ENCODE data around the gene MEIS3. TPM values are rescaled to one million over a fixed set of nuclear protein-coding genes. Genes with fewer than 3 reads are reported as not detected.

The MEIS3 gene
- total RNA-seq, 5 donors from 2014 or later (not counting 1 experiment from before 2014, with no cell fraction given): 0.32 to 0.69 (median 0.54) TPM; not detected in 2

GRCh38 chr19:47362321-47362720 lies 57.0 kb downstream of the MEIS3 start:
- Mint-ChIP-seq H3K36me3 (peaks cover 48% of the 10 kb centered on the region), H3K27ac (no peak overlapping the region), H3K9me3 (no peaks in the 10 kb centered on the region), H3K27me3 (no peaks in the 10 kb centered on the region), H3K4me1 (peaks cover 0 to 4% (median 1%) of the 10 kb centered on the region in 3 donors), H3K4me3 (no peak overlapping the region)
- ChIA-PET CTCF (interaction anchor here (0.6 to 0.7 kb wide), 2 partner anchors 432 to 509 kb away, joined by 3 to 10 read pairs; no protein-coding TSS in a partner anchor), POLR2A (no interaction called here)
- Histone ChIP-seq H3K27ac (ENCODE audit: low read length) (no peak overlapping the region), H3K4me3 (ENCODE audit: control insufficient read depth in 1 of 2, extremely low read depth in 1 of 2, low read length in 1 of 2) (no peak overlapping the region), H3K27me3 (replicated peaks in 1 of 2; ENCODE audit: control insufficient read depth in 2 of 2, extremely low read depth in 1 of 2, insufficient read depth in 2 of 2, low read length in 1 of 2) (no peaks in the 10 kb centered on the region), H3K36me3 (ENCODE audit: control insufficient read depth in 2 of 2, extremely low read depth in 1 of 2, insufficient read depth in 1 of 2, low read length in 1 of 2) (peaks cover 20 to 81% of the 10 kb centered on the region in 2 donors), H3K9me3 (no peaks in the 10 kb centered on the region), H3K4me1 (ENCODE audit: control insufficient read depth in 1 of 2, extremely low read depth in 1 of 2, insufficient read depth in 2 of 2, low read length in 2 of 2) (no peaks in the 10 kb centered on the region)
- no peak for ATAC-seq (replicated peaks in 1 of 4)
- no peak for DNase-seq
- 96% methylated on average over 8 of the region's 21 CpGs for whole genome bisulfite sequencing (ENCODE audit: insufficient coverage)

GRCh38 chr19:47358936-47359335 lies 60.4 kb downstream of the MEIS3 start:
- no peak overlapping the region for H3K4me3 Mint-ChIP-seq
- H3K9me3 Mint-ChIP-seq: no peaks in the 10 kb centered on the region
- WGBS (ENCODE audit: insufficient coverage): 93% methylated on average over 4 of the region's 6 CpGs
- H3K4me1 Mint-ChIP-seq: peaks cover 4 to 10% (median 6%) of the 10 kb centered on the region in 3 donors
- no peak overlapping the region for H3K27ac Mint-ChIP-seq
- Histone ChIP-seq H3K27me3 (replicated peaks in 1 of 2; ENCODE audit: control insufficient read depth in 2 of 2, extremely low read depth in 1 of 2, insufficient read depth in 2 of 2, low read length in 1 of 2) (no peaks in the 10 kb centered on the region), H3K4me1 (ENCODE audit: control insufficient read depth in 1 of 2, extremely low read depth in 1 of 2, insufficient read depth in 2 of 2, low read length in 2 of 2) (peaks cover 0 to 3% of the 10 kb centered on the region in 2 experiments), H3K9me3 (no peaks in the 10 kb centered on the region), H3K27ac (ENCODE audit: low read length) (no peak overlapping the region), H3K4me3 (ENCODE audit: control insufficient read depth in 1 of 2, extremely low read depth in 1 of 2, low read length in 1 of 2) (no peak overlapping the region), H3K36me3 (ENCODE audit: control insufficient read depth in 2 of 2, extremely low read depth in 1 of 2, insufficient read depth in 1 of 2, low read length in 1 of 2) (peaks cover 27 to 90% of the 10 kb centered on the region in 2 donors)
- H3K27me3 Mint-ChIP-seq: no peaks in the 10 kb centered on the region
- DNase-seq (no peak), ATAC-seq (replicated peaks in 1 of 4) (no peak)
- ChIA-PET CTCF (no interaction called here), POLR2A (no interaction called here)
- peaks cover 55% of the 10 kb centered on the region for H3K36me3 Mint-ChIP-seq

GRCh38 chr19:47357788-47358680 lies 61.3 kb downstream of the MEIS3 start:
- Mint-ChIP-seq H3K9me3 (no peaks in the 10 kb centered on the region), H3K27me3 (no peaks in the 10 kb centered on the region), H3K4me1 (peaks cover 4 to 10% (median 6%) of the 10 kb centered on the region in 3 donors), H3K27ac (no peak overlapping the region), H3K4me3 (no peak overlapping the region), H3K36me3 (peaks cover 57% of the 10 kb centered on the region)
- H3K4me3 ChIP-seq (ENCODE audit: control insufficient read depth in 1 of 2, extremely low read depth in 1 of 2, low read length in 1 of 2): no peak overlapping the region
- POLR2A ChIA-PET: no interaction called here
- CTCF ChIA-PET: interaction anchor here in 1 of 2 donors (0.5 kb wide), 1 partner anchor 70 kb away, joined by 3 read pairs; no protein-coding TSS in a partner anchor
- no peaks in the 10 kb centered on the region for H3K9me3 ChIP-seq
- H3K36me3 ChIP-seq (ENCODE audit: control insufficient read depth in 2 of 2, extremely low read depth in 1 of 2, insufficient read depth in 1 of 2, low read length in 1 of 2): peaks cover 27 to 90% of the 10 kb centered on the region in 2 donors
- ATAC-seq (replicated peaks in 1 of 4) (no peak), DNase-seq (no peak)
- WGBS (ENCODE audit: insufficient coverage): 97% methylated on average over 20 of the region's 28 CpGs
- no peak overlapping the region for H3K27ac ChIP-seq (ENCODE audit: low read length)
- H3K4me1 ChIP-seq (ENCODE audit: control insufficient read depth in 1 of 2, extremely low read depth in 1 of 2, insufficient read depth in 2 of 2, low read length in 2 of 2): peaks cover 0 to 3% of the 10 kb centered on the region in 2 experiments
- no peaks in the 10 kb centered on the region for H3K27me3 ChIP-seq (replicated peaks in 1 of 2; ENCODE audit: control insufficient read depth in 2 of 2, extremely low read depth in 1 of 2, insufficient read depth in 2 of 2, low read length in 1 of 2)

DNA sequence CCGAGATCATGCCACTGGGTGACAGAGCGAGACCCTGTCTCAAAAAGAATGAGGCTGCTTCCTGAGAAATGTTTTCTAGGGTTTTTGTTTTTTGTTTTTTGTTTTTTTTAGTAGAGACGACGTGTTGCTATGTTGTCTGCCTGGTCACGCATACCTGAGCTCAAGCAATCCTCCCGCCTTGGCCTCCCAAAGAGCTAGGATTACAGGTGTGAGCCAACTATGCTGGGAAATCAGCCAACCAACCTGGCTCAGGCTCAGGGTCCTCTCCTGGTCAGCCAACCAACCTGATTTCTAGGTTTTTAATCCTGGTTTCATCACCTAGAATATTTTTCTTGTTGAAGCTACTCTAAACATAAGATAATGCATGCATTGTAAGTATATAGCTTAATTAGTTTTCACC lies 62.4 kb downstream of the MEIS3 start:
- peaks cover 13 to 19% (median 15%) of the 10 kb centered on the region in 3 donors for H3K4me1 Mint-ChIP-seq
- 94% methylated on average over 6 of the region's 6 CpGs for WGBS (ENCODE audit: insufficient coverage)
- POLR2A ChIA-PET: interaction anchor here in 1 of 2 donors (0.6 kb wide), 1 partner anchor 21 kb away, joined by 3 read pairs; no protein-coding TSS in a partner anchor

DNA sequence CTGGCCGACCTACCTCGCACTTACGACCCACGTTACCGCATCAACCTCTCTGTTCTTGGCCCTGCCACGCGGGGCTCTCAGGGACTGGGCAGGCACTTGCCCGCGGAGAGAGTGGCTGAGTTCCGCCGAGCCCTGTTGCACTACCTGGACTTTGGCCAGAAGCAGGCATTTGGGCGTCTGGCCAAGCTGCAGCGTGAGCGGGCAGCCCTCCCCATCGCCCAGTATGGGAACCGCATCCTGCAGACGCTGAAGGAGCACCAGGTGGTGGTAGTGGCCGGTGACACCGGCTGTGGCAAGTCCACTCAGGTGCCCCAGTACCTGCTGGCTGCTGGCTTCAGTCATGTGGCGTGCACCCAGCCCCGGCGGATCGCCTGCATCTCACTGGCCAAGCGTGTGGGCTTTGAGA lies 66.0 kb downstream of the MEIS3 start:
- Mint-ChIP-seq H3K36me3 (peaks cover 37% of the 10 kb centered on the region), H3K27me3 (no peaks in the 10 kb centered on the region), H3K9me3 (no peaks in the 10 kb centered on the region), H3K4me1 (peaks cover 34 to 47% (median 45%) of the 10 kb centered on the region in 3 donors), H3K27ac (no peak overlapping the region), H3K4me3 (no peak overlapping the region)
- Histone ChIP-seq H3K27me3 (replicated peaks in 1 of 2; ENCODE audit: control insufficient read depth in 2 of 2, extremely low read depth in 1 of 2, insufficient read depth in 2 of 2, low read length in 1 of 2) (no peaks in the 10 kb centered on the region), H3K4me1 (ENCODE audit: control insufficient read depth in 1 of 2, extremely low read depth in 1 of 2, insufficient read depth in 2 of 2, low read length in 2 of 2) (peaks cover 5 to 25% of the 10 kb centered on the region in 2 experiments), H3K27ac (ENCODE audit: low read length) (no peak overlapping the region), H3K4me3 (ENCODE audit: control insufficient read depth in 1 of 2, extremely low read depth in 1 of 2, low read length in 1 of 2) (no peak overlapping the region), H3K36me3 (ENCODE audit: control insufficient read depth in 2 of 2, extremely low read depth in 1 of 2, insufficient read depth in 1 of 2, low read length in 1 of 2) (peaks cover 16 to 63% of the 10 kb centered on the region in 2 donors), H3K9me3 (no peaks in the 10 kb centered on the region)
- ChIA-PET CTCF (no interaction called here), POLR2A (no interaction called here)
- 97% methylated on average over 24 of the region's 24 CpGs for WGBS (ENCODE audit: insufficient coverage)
- DNase-seq (no peak), ATAC-seq (replicated peaks in 1 of 4) (no peak)

More for the DNA sequence above, 62.4 kb downstream of the MEIS3 start:
- H3K4me1 ChIP-seq (ENCODE audit: control insufficient read depth in 1 of 2, extremely low read depth in 1 of 2, insufficient read depth in 2 of 2, low read length in 2 of 2): peaks cover 0 to 3% of the 10 kb centered on the region in 2 experiments
- peaks cover 58% of the 10 kb centered on the region for H3K36me3 Mint-ChIP-seq
- DNase-seq (no peak), ATAC-seq (replicated peaks in 1 of 4) (no peak)
- H3K27ac ChIP-seq (ENCODE audit: low read length): no peak overlapping the region
- CTCF ChIA-PET: no interaction called here
- no peak overlapping the region for H3K4me3 ChIP-seq (ENCODE audit: control insufficient read depth in 1 of 2, extremely low read depth in 1 of 2, low read length in 1 of 2)
- no peaks in the 10 kb centered on the region for H3K9me3 Mint-ChIP-seq
- no peak overlapping the region for H3K27ac Mint-ChIP-seq
- no peaks in the 10 kb centered on the region for H3K27me3 Mint-ChIP-seq
- no peaks in the 10 kb centered on the region for H3K27me3 ChIP-seq (replicated peaks in 1 of 2; ENCODE audit: control insufficient read depth in 2 of 2, extremely low read depth in 1 of 2, insufficient read depth in 2 of 2, low read length in 1 of 2)
- peaks cover 27 to 88% of the 10 kb centered on the region in 2 donors for H3K36me3 ChIP-seq (ENCODE audit: control insufficient read depth in 2 of 2, extremely low read depth in 1 of 2, insufficient read depth in 1 of 2, low read length in 1 of 2)
- H3K9me3 ChIP-seq: no peaks in the 10 kb centered on the region
- H3K4me3 Mint-ChIP-seq: no peak overlapping the region

Data from T-cell (primary cell).